HEK293 (cell line): ENCODE results near the gene TSPAN7.

Experiments used
- CTCF ChIA-PET: fragments of 350-600 bp; formaldehyde crosslinking; extraction: SDS; loops from one replicate; lab custom pipeline; 2021; ENCODE audit warnings: antibody characterized with exemption; lab: Yijun Ruan, JAX
- POLR2A ChIA-PET: fragments of 300-600 bp; formaldehyde crosslinking; extraction: SDS; loops from one replicate; lab custom pipeline; 2020; ENCODE audit warnings: antibody characterized with exemption, inconsistent platforms; lab: Yijun Ruan, JAX
- H3K27ac ChIP-seq: fragments of 200-500 bp; sonication (Bioruptor generic); 2 replicates; pipeline ENCODE4 v1.5.1; 2014; ENCODE audit warnings: low read depth, low read length, control low read depth, inconsistent platforms; ENCODE audit errors: extremely low read depth
- H3K36me3 ChIP-seq, 2 experiments: fragments of 200-500 bp in 1 of 2; sonication (Bioruptor generic) in 1 of 2; 1 replicate in 1 of 2; 2 replicates in 1 of 2; pipeline ENCODE4 v1.5.1; 2014 to 2017; ENCODE audit warnings: inconsistent platforms in 2 of 2, low read length in 2 of 2; ENCODE audit not compliant: control insufficient read depth in 2 of 2, insufficient read depth in 1 of 2
- H3K4me1 ChIP-seq: fragments of 200-500 bp; sonication (Bioruptor generic); 2 replicates; pipeline ENCODE4 v1.5.1; 2014; ENCODE audit warnings: mild to moderate bottlenecking, low read length, inconsistent platforms; ENCODE audit not compliant: control insufficient read depth, insufficient read depth
- H3K4me3 ChIP-seq: 2 replicates; pipeline ENCODE4 v1.5.1; 2011; ENCODE audit warnings: low read depth, mild to moderate bottlenecking, control low read depth, low read length, moderate library complexity
- H3K9me3 ChIP-seq: fragments of 200-500 bp; sonication (Bioruptor generic); 2 replicates; pipeline ENCODE4 v1.5.1; 2014; ENCODE audit warnings: low read depth, low read length, inconsistent platforms; ENCODE audit not compliant: control insufficient read depth, insufficient read depth
- IKZF3 ChIP-seq: fragments of 450-650 bp; IDR thresholded peaks from 2 replicates; pipeline ENCODE4 v1.5.0; 2018; ENCODE audit warnings: missing biosample characterization, mild to moderate bottlenecking, missing genetic modification characterization, moderate library complexity
- KLF17 ChIP-seq: fragments of 450-650 bp; formaldehyde crosslinking; IDR thresholded peaks from 2 replicates; pipeline ENCODE4 v1.5.1; 2016; ENCODE audit warnings: missing biosample characterization, missing genetic modification characterization
- PBX3 ChIP-seq: sonication (generic); formaldehyde crosslinking; IDR thresholded peaks from 2 replicates; pipeline ENCODE4 v1.8.1; 2022; ENCODE audit warnings: mild to moderate bottlenecking, moderate library complexity, missing genetic modification reagents
- REPIN1 ChIP-seq: fragments of 450-650 bp; formaldehyde crosslinking; IDR thresholded peaks from 2 replicates; pipeline ENCODE4 v1.5.1; 2017; ENCODE audit warnings: missing biosample characterization, missing genetic modification characterization, low read depth
- SP2 ChIP-seq: fragments of 450-650 bp; formaldehyde crosslinking; IDR thresholded peaks from 2 replicates; pipeline ENCODE4 v1.5.1; 2016; ENCODE audit warnings: missing biosample characterization, missing genetic modification characterization
- SP7 ChIP-seq: fragments of 450-650 bp; formaldehyde crosslinking; IDR thresholded peaks from 2 replicates; pipeline ENCODE4 v1.5.1; 2016; ENCODE audit warnings: missing biosample characterization, missing genetic modification characterization
- ZBTB17 ChIP-seq: fragments of 450-650 bp; formaldehyde crosslinking; IDR thresholded peaks from 2 replicates; pipeline ENCODE4 v1.5.1; 2016; ENCODE audit warnings: missing biosample characterization, missing genetic modification characterization
- ZBTB7A ChIP-seq: fragments of 450-650 bp; formaldehyde crosslinking; IDR thresholded peaks from 2 replicates; pipeline ENCODE4 v1.5.1; 2016; ENCODE audit warnings: low read depth, missing biosample characterization, missing genetic modification characterization
- ZNF174 ChIP-seq: fragments of 450-650 bp; formaldehyde crosslinking; IDR thresholded peaks from 2 replicates; pipeline ENCODE4 v1.5.0; 2017; ENCODE audit warnings: missing biosample characterization, mild to moderate bottlenecking, missing genetic modification characterization
- ZNF175 ChIP-seq: fragments of 450-650 bp; formaldehyde crosslinking; IDR thresholded peaks from 2 replicates; pipeline ENCODE4 v1.5.1; 2016; ENCODE audit warnings: missing biosample characterization, missing genetic modification characterization
- ZNF239 ChIP-seq: fragments of 450-650 bp; formaldehyde crosslinking; IDR thresholded peaks from 2 replicates; pipeline ENCODE4 v1.5.1; 2016; ENCODE audit warnings: missing biosample characterization, missing genetic modification characterization
- ZNF248 ChIP-seq: fragments of 450-650 bp; formaldehyde crosslinking; IDR thresholded peaks from 2 replicates; pipeline ENCODE4 v1.5.1; 2017; ENCODE audit warnings: missing biosample characterization, missing genetic modification characterization
- ZNF280C ChIP-seq: fragments of 450-650 bp; formaldehyde crosslinking; IDR thresholded peaks from 2 replicates; pipeline ENCODE4 v1.5.1; 2016; ENCODE audit warnings: missing biosample characterization, missing genetic modification characterization
- ZNF311 ChIP-seq: fragments of 450-650 bp; formaldehyde crosslinking; IDR thresholded peaks from 2 replicates; pipeline ENCODE4 v1.5.1; 2017; ENCODE audit warnings: missing biosample characterization, missing genetic modification characterization, borderline replicate concordance
- ZNF354C ChIP-seq: fragments of 450-650 bp; formaldehyde crosslinking; IDR thresholded peaks from 2 replicates; pipeline ENCODE4 v1.5.1; 2016; ENCODE audit warnings: missing biosample characterization, missing genetic modification characterization, low read depth, borderline replicate concordance
- ZNF394 ChIP-seq: fragments of 450-650 bp; formaldehyde crosslinking; IDR thresholded peaks from 2 replicates; pipeline ENCODE4 v1.5.1; 2016; ENCODE audit warnings: missing biosample characterization, missing genetic modification characterization, mild to moderate bottlenecking, moderate library complexity, borderline replicate concordance
- ZNF398 ChIP-seq: fragments of 450-650 bp; formaldehyde crosslinking; IDR thresholded peaks from 2 replicates; pipeline ENCODE4 v1.5.1; 2017; ENCODE audit warnings: missing biosample characterization, missing genetic modification characterization
- ZNF510 ChIP-seq: fragments of 450-650 bp; formaldehyde crosslinking; IDR thresholded peaks from 2 replicates; pipeline ENCODE4 v1.5.1; 2018; ENCODE audit warnings: mild to moderate bottlenecking, missing genetic modification characterization, missing biosample characterization; ENCODE audit not compliant: insufficient replicate concordance
- ZNF626 ChIP-seq: fragments of 450-650 bp; sonication (Bioruptor Pico); formaldehyde crosslinking; IDR thresholded peaks from 2 replicates; pipeline ENCODE4 v1.5.1; 2018; ENCODE audit warnings: missing biosample characterization, missing genetic modification characterization, inconsistent platforms
- ZNF639 ChIP-seq: fragments of 450-650 bp; formaldehyde crosslinking; IDR thresholded peaks from 2 replicates; pipeline ENCODE4 v1.5.1; 2016; ENCODE audit warnings: missing biosample characterization, missing genetic modification characterization
- ZNF654 ChIP-seq: fragments of 450-650 bp; formaldehyde crosslinking; IDR thresholded peaks from 2 replicates; pipeline ENCODE4 v1.5.1; 2016; ENCODE audit warnings: low read depth, missing biosample characterization, missing genetic modification characterization
- ZNF76 ChIP-seq: fragments of 450-650 bp; formaldehyde crosslinking; IDR thresholded peaks from 2 replicates; pipeline ENCODE4; 2016; ENCODE audit warnings: low read depth, missing biosample characterization, missing genetic modification characterization, borderline replicate concordance
- TF ChIP-seq, protein P1 (sequence below): fragments of 450-650 bp; formaldehyde crosslinking; IDR thresholded peaks from 2 replicates; pipeline ENCODE4 v1.5.1; 2016; ENCODE audit warnings: missing biosample characterization, missing genetic modification characterization, low read depth
- TF ChIP-seq, protein P2 (sequence below): fragments of 450-650 bp; formaldehyde crosslinking; IDR thresholded peaks from 2 replicates; pipeline ENCODE4 v1.5.1; 2016; ENCODE audit warnings: missing biosample characterization, missing genetic modification characterization

TSPAN7 gene

GRCh38 chrX:38664285-38664684, 102.9 kb downstream of the TSPAN7 start:
- ChIA-PET POLR2A (no interaction called here), CTCF (interaction anchor here (0.6 to 2.7 kb wide), 15 partner anchors 10 to 485 kb away, joined by 3 to 12 read pairs (median 3); no protein-coding TSS in a partner anchor)
- Histone ChIP-seq H3K4me3 (no peak overlapping the region), H3K27ac (no peak overlapping the region), H3K36me3 (no peaks in the 10 kb centered on the region), H3K4me1 (no peaks in the 10 kb centered on the region), H3K9me3 (no peaks in the 10 kb centered on the region)
- TF ChIP-seq ZNF654 (peak; percentile 54), ZNF175 (no peak), ZBTB17 (tag by site-specific recombination) (no peak), ZBTB7A (tag by site-specific recombination) (no peak), ZNF248 (no peak), ZNF639 (tag by site-specific recombination) (no peak)
- TF ChIP-seq, protein P1, sequence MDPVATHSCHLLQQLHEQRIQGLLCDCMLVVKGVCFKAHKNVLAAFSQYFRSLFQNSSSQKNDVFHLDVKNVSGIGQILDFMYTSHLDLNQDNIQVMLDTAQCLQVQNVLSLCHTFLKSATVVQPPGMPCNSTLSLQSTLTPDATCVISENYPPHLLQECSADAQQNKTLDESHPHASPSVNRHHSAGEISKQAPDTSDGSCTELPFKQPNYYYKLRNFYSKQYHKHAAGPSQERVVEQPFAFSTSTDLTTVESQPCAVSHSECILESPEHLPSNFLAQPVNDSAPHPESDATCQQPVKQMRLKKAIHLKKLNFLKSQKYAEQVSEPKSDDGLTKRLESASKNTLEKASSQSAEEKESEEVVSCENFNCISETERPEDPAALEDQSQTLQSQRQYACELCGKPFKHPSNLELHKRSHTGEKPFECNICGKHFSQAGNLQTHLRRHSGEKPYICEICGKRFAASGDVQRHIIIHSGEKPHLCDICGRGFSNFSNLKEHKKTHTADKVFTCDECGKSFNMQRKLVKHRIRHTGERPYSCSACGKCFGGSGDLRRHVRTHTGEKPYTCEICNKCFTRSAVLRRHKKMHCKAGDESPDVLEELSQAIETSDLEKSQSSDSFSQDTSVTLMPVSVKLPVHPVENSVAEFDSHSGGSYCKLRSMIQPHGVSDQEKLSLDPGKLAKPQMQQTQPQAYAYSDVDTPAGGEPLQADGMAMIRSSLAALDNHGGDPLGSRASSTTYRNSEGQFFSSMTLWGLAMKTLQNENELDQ: no peak

- no peak overlapping the region for H3K27ac ChIP-seq
- CTCF ChIA-PET: no interaction called here
These were observed 105.6 kb downstream of the TSPAN7 start for GRCh38 chrX:38666909-38667308.

More at GRCh38 chrX:38666909-38667308, 105.6 kb downstream of the TSPAN7 start:
- TF ChIP-seq ZNF394 (no peak), ZBTB17 (tag by site-specific recombination) (no peak), SP2 (no peak), ZNF311 (tag by site-specific recombination) (no peak), ZNF354C (tag by site-specific recombination) (no peak), PBX3 (CRISPR knock-in tag) (no peak), ZNF76 (tag by site-specific recombination) (no peak), ZNF626 (tag by site-specific recombination) (no peak), ZNF239 (tag by site-specific recombination) (no peak), IKZF3 (tag by site-specific recombination) (no peak), ZNF280C (tag by site-specific recombination) (no peak), SP7 (tag by site-specific recombination) (no peak), ZNF248 (no peak), KLF17 (tag by site-specific recombination) (no peak), ZNF510 (tag by site-specific recombination) (no peak), ZNF398 (tag by site-specific recombination) (no peak), REPIN1 (tag by site-specific recombination) (no peak), ZNF174 (tag by site-specific recombination) (no peak)
- TF ChIP-seq, protein P2, sequence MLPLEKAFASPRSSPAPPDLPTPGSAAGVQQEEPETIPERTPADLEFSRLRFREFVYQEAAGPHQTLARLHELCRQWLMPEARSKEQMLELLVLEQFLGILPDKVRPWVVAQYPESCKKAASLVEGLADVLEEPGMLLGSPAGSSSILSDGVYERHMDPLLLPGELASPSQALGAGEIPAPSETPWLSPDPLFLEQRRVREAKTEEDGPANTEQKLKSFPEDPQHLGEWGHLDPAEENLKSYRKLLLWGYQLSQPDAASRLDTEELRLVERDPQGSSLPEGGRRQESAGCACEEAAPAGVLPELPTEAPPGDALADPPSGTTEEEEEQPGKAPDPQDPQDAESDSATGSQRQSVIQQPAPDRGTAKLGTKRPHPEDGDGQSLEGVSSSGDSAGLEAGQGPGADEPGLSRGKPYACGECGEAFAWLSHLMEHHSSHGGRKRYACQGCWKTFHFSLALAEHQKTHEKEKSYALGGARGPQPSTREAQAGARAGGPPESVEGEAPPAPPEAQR (tag by site-specific recombination): no peak
- H3K36me3 ChIP-seq: no peaks in the 10 kb centered on the region
- H3K4me1 ChIP-seq: no peaks in the 10 kb centered on the region
- H3K4me3 ChIP-seq: no peak overlapping the region
- POLR2A ChIA-PET: no interaction called here
- no peaks in the 10 kb centered on the region for H3K9me3 ChIP-seq
